Ascending aorta (tissue), 2 donors: ENCODE data around the gene CDH23. TPM values are rescaled to one million over a fixed set of nuclear protein-coding genes. Genes with fewer than 3 reads are reported as not detected.
A peak's percentile ranks its signal among the peaks of the same experiment; 100 is the strongest.

Experiments used
- DNase-seq, 2 donors: peaks; one replicate each; pipeline ENCODE4 v3.0.0-alpha.2; 2019; ENCODE audit warnings: low spot score in 2 of 2
- H3K27ac ChIP-seq, 2 donors: fragments of 200-600 bp; sonication (generic); one replicate each; pipeline ENCODE4 v1.5.1; 2016 to 2017; ENCODE audit warnings: mild to moderate bottlenecking in 1 of 2
- H3K27me3 ChIP-seq: fragments of 200-600 bp; sonication (generic); one replicate; pipeline ENCODE4 v1.5.1; 2017
- H3K36me3 ChIP-seq, 2 donors: fragments of 200-600 bp; sonication (generic); one replicate each; pipeline ENCODE4 v1.5.1; 2016
- H3K4me1 ChIP-seq, 2 donors: fragments of 200-600 bp; sonication (generic); one replicate each; pipeline ENCODE4 v1.5.1; 2016 to 2017; ENCODE audit warnings: mild to moderate bottlenecking in 1 of 2
- H3K4me3 ChIP-seq, 2 donors: fragments of 200-600 bp; sonication (generic); one replicate each; pipeline ENCODE4 v1.5.1; 2016 to 2017; ENCODE audit warnings: mild to moderate bottlenecking in 1 of 2
- H3K9me3 ChIP-seq, 2 donors: fragments of 200-600 bp; sonication (generic); one replicate each; pipeline ENCODE4 v1.5.1; 2016
- CTCF ChIP-seq, 3 experiments: fragments of 200-600 bp in 2 of 3; fragments of 450-650 bp in 1 of 3; sonication (generic) in 2 of 3; IDR thresholded peaks; one replicate each; pipeline ENCODE4 v1.5.1; 2016 to 2019; ENCODE audit warnings: antibody characterized with exemption in 3 of 3, mild to moderate bottlenecking in 1 of 3, moderate library complexity in 1 of 3
- intact Hi-C: fragments of 100-400 bp; cut with DNase I; formaldehyde crosslinking; loops from one replicate; pipeline ENCODE4 v1.15.1; 2023
- total RNA-seq: library from RNA; depleted of rRNA; stranded (reverse); fragments of >200 nt; gene quantifications from one replicate; pipeline ENCODE4 v1.1.0, GENCODE V29; 2016

CDH23 gene
- total RNA-seq, 1 donor from 2014 or later = 40.9 TPM

- no peaks in the 10 kb centered on the region for H3K4me1 ChIP-seq
- TF ChIP-seq CTCF (IDR thresholded peaks at IDR 0.05) = no peak
- no peaks in the 10 kb centered on the region for H3K36me3 ChIP-seq
- no peak for DNase-seq
- no peaks in the 10 kb centered on the region for H3K9me3 ChIP-seq
- intact Hi-C loops = no loop called here
- no peak overlapping the region for H3K27ac ChIP-seq
- H3K4me3 ChIP-seq = no peak overlapping the region
- no peaks in the 10 kb centered on the region for H3K27me3 ChIP-seq
These were observed 338.1 kb downstream of the CDH23 start for GRCh38 chr10:71734797-71735196.

- Histone ChIP-seq H3K27ac (peak overlapping the region; percentile 3 to 22), H3K27me3 (no peaks in the 10 kb centered on the region), H3K36me3 (no peaks in the 10 kb centered on the region), H3K9me3 (no peaks in the 10 kb centered on the region), H3K4me3 (no peak overlapping the region), H3K4me1 (no peaks in the 10 kb centered on the region)
- no peak for DNase-seq
- no peak for TF ChIP-seq CTCF (IDR thresholded peaks at IDR 0.05)
- intact Hi-C loops = no loop called here
These were observed 339.2 kb downstream of the CDH23 start for GRCh38 chr10:71735709-71736569.

GRCh38 chr10:71736570-71736952 lies 339.8 kb downstream of the CDH23 start:
- H3K27ac ChIP-seq = peak overlapping the region in 1 of 2 donors; percentile 3
- H3K9me3 ChIP-seq = no peaks in the 10 kb centered on the region
- H3K27me3 ChIP-seq = no peaks in the 10 kb centered on the region
- H3K4me3 ChIP-seq = no peak overlapping the region
- no peak for TF ChIP-seq CTCF (IDR thresholded peaks at IDR 0.05)
- intact Hi-C loops = no loop called here
- DNase-seq = no peak
- no peaks in the 10 kb centered on the region for H3K36me3 ChIP-seq
- no peaks in the 10 kb centered on the region for H3K4me1 ChIP-seq

- Histone ChIP-seq H3K4me3 (no peak overlapping the region), H3K4me1 (no peaks in the 10 kb centered on the region), H3K9me3 (peaks cover 0 to under 1% of the 10 kb centered on the region in 2 donors), H3K27ac (no peak overlapping the region), H3K27me3 (no peaks in the 10 kb centered on the region), H3K36me3 (no peaks in the 10 kb centered on the region)
- intact Hi-C loops = no loop called here
- no peak for DNase-seq
- no peak for TF ChIP-seq CTCF (IDR thresholded peaks at IDR 0.05)
These were observed 340.5 kb downstream of the CDH23 start for GRCh38 chr10:71737001-71737833.

- Histone ChIP-seq H3K9me3 (peaks cover 0 to 6% of the 10 kb centered on the region in 2 donors), H3K27ac (no peak overlapping the region), H3K4me1 (no peaks in the 10 kb centered on the region), H3K4me3 (no peak overlapping the region), H3K36me3 (no peaks in the 10 kb centered on the region), H3K27me3 (no peaks in the 10 kb centered on the region)
- intact Hi-C loops = no loop called here
- no peak for TF ChIP-seq CTCF (IDR thresholded peaks at IDR 0.05)
- no peak for DNase-seq
These were observed 341.1 kb downstream of the CDH23 start for GRCh38 chr10:71737834-71738197.
